ENCODE data around the gene TRABD2B.

GRCh38 chr1:47818682-47819573, 178.3 kb downstream of the TRABD2B start:
- TF ChIP-seq CTCF (IDR thresholded peaks at IDR 0.05) (no peak), POLR2A (IDR thresholded peaks at IDR 0.05) (no peak)
